Measurements from ENCODE around the gene PHACTR4. TPM values are rescaled to one million over a fixed set of nuclear protein-coding genes. Genes with fewer than 3 reads are reported as not detected.
A peak's percentile ranks its signal among the peaks of the same experiment; 100 is the strongest.

Gene PHACTR4
- total RNA-seq, 1 donor from 2014 or later = 80.8 TPM

GRCh38 chr1:28494737-28495136 lies 125.2 kb downstream of the PHACTR4 start:
- H3K27ac Mint-ChIP-seq (ENCODE audit: unreplicated experiment) = no peak overlapping the region
- TF ChIP-seq, protein P1, sequence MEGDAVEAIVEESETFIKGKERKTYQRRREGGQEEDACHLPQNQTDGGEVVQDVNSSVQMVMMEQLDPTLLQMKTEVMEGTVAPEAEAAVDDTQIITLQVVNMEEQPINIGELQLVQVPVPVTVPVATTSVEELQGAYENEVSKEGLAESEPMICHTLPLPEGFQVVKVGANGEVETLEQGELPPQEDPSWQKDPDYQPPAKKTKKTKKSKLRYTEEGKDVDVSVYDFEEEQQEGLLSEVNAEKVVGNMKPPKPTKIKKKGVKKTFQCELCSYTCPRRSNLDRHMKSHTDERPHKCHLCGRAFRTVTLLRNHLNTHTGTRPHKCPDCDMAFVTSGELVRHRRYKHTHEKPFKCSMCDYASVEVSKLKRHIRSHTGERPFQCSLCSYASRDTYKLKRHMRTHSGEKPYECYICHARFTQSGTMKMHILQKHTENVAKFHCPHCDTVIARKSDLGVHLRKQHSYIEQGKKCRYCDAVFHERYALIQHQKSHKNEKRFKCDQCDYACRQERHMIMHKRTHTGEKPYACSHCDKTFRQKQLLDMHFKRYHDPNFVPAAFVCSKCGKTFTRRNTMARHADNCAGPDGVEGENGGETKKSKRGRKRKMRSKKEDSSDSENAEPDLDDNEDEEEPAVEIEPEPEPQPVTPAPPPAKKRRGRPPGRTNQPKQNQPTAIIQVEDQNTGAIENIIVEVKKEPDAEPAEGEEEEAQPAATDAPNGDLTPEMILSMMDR (conservative IDR thresholded peaks at IDR 0.05) = no peak
- H3K36me3 Mint-ChIP-seq (ENCODE audit: low read depth) = peaks cover 7% of the 10 kb centered on the region
- no peaks in the 10 kb centered on the region for H3K4me1 Mint-ChIP-seq
- no peaks in the 10 kb centered on the region for H3K9me3 Mint-ChIP-seq
- DNase-seq (ENCODE audit: low read depth, low spot score) = no peak
- H3K27me3 Mint-ChIP-seq (ENCODE audit: low read depth) = no peaks in the 10 kb centered on the region
- no peak overlapping the region for H3K4me3 Mint-ChIP-seq

GRCh38 chr1:28499553-28499952 lies 130.0 kb downstream of the PHACTR4 start:
- H3K27me3 Mint-ChIP-seq (ENCODE audit: low read depth) = no peaks in the 10 kb centered on the region
- no peak overlapping the region for H3K27ac Mint-ChIP-seq (ENCODE audit: unreplicated experiment)
- no peak overlapping the region for H3K4me3 Mint-ChIP-seq
- H3K9me3 Mint-ChIP-seq = no peaks in the 10 kb centered on the region
- no peaks in the 10 kb centered on the region for H3K4me1 Mint-ChIP-seq
- H3K36me3 Mint-ChIP-seq (ENCODE audit: low read depth) = peaks cover 7% of the 10 kb centered on the region
- no peak for DNase-seq (ENCODE audit: low read depth, low spot score)
- TF ChIP-seq, protein P1 (conservative IDR thresholded peaks at IDR 0.05) = no peak

DNA sequence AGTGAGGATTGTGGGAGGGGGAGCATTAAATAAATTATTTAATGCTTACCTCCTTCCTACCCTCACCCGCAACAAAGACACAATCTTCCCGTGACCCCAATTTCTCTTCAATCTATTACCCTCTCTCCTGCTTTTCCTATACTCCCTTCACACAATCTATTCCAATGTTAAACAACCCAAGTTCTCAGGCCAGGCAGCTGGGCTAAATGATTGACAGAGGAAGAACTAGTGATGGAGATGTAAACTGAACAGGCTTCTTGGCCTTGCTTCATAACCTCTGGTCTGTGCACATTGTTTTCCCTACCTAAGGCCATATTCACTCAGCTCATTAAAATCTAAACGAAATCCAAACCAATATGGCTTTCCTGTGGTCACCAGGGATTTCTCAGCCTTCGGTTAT lies 132.4 kb downstream of the PHACTR4 start:
- Mint-ChIP-seq H3K4me3 (peak overlapping the region; percentile 48), H3K36me3 (ENCODE audit: low read depth) (peaks cover 13% of the 10 kb centered on the region), H3K4me1 (peaks cover 13% of the 10 kb centered on the region), H3K27ac (ENCODE audit: unreplicated experiment) (peak overlapping the region; percentile 7), H3K27me3 (ENCODE audit: low read depth) (peaks cover 11% of the 10 kb centered on the region), H3K9me3 (no peaks in the 10 kb centered on the region)
- TF ChIP-seq, protein P1 (conservative IDR thresholded peaks at IDR 0.05) = no peak
- no peak for DNase-seq (ENCODE audit: low read depth, low spot score)

GRCh38 chr1:28503117-28503516 lies 133.6 kb downstream of the PHACTR4 start:
- Mint-ChIP-seq H3K27me3 (ENCODE audit: low read depth) (peaks cover 14% of the 10 kb centered on the region), H3K4me3 (peak overlapping the region; percentile 39), H3K9me3 (no peaks in the 10 kb centered on the region), H3K36me3 (ENCODE audit: low read depth) (peaks cover 25% of the 10 kb centered on the region), H3K4me1 (peaks cover 21% of the 10 kb centered on the region), H3K27ac (ENCODE audit: unreplicated experiment) (no peak overlapping the region)
- TF ChIP-seq, protein P1 (conservative IDR thresholded peaks at IDR 0.05) = no peak
- DNase-seq (ENCODE audit: low read depth, low spot score) = no peak

DNA sequence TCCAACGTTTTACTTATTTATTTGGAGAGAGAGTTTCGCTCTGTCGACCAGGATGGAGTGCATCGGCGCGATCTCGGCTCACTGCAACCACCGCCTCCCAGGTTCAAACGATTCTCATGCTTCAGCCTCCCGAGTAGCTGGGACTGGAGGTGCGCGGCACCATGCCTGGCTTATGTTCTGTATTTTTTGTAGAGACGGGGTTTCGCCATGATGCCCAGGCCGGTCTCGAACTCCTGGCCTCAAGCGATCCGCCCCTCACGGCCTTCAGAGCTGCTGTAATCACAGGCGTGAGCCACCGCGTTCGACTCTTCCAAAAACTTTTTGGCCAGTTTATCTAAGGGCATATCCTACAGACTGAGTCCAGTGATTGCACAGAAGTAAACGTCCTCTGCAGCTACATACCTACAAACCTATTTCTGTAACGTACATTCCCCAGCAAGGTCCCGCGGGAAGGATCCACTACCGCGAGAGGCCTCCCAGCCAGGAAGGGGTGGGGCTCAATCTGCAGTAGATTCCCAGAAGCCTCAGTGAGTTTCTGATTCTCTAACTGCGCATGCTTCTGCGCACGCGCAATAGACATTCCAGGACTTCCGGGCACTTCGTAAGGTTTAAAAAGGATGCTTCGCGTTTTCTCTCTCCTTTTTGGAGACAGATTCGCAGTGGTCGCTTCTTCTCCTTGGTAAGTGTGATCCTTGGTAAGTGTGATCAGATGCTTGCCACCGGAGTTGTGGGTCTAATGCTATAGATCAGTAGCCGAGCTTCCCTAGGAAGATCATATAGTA lies 136.1 kb downstream of the PHACTR4 start, which contains the start of gene RCC1:
Gene RCC1 (plus strand): TSS at position 638 of the 782 bp plus-strand sequence. CDS start 23,824 bp downstream, outside the sequence.
- TF ChIP-seq, protein P1 (conservative IDR thresholded peaks at IDR 0.05) = no peak
- H3K27ac Mint-ChIP-seq (ENCODE audit: unreplicated experiment) = peak within 1 kb of the TSS; percentile 97
- DNase-seq (ENCODE audit: low read depth, low spot score) = peak; percentile 86
- no peaks in the 10 kb centered on the region for H3K9me3 Mint-ChIP-seq
- H3K4me1 Mint-ChIP-seq = peaks cover 46% of the 10 kb centered on the region
- H3K27me3 Mint-ChIP-seq (ENCODE audit: low read depth) = peaks cover 33% of the 10 kb centered on the region
- peaks cover 47% of the 10 kb centered on the region for H3K36me3 Mint-ChIP-seq (ENCODE audit: low read depth)
- H3K4me3 Mint-ChIP-seq = peak within 1 kb of the TSS; percentile 98

Measured in neural crest cell (in vitro differentiated cells).